GM18499 (cell line): ENCODE results near the gene HOXC4.
"Not testable (repeated sequence)": the region's sequence is repeated elsewhere in the genome, so short reads cannot be mapped to it uniquely, and the experiment has no call there.

Experiments
- ATAC-seq: cut with Tn5 transposase; IDR thresholded peaks from one replicate; pipeline ENCODE4 v1.9.1; 2021; ENCODE audit warnings: moderate number of reproducible peaks; ENCODE audit not compliant: insufficient read depth, unreplicated experiment

HOXC4 gene

GRCh38 chr12:54039417-54040147 lies 14.1 kb upstream of the HOXC4 start:
- no peak for ATAC-seq

- no peak for ATAC-seq
Measured at GRCh38 chr12:54040148-54040494, 13.5 kb upstream of the HOXC4 start.

DNA sequence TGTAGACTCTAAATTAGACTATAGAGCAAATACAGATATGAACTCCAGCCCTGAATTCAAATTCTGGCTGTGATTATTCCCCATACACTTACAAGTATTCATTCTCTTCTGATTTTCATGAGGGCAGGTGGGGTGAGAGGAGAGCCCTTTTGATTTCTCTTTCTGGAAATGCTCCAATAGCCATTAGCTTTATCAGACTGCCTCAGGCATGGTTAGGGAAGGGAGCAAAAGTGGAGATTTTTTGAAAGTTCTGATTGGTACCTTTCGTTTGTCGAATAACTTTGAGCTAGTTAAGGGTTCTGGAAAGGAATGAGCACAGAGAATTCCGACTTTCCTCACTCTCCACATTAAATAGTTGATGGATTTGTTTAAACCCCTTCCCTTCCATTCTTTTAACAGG lies 13.0 kb upstream of the HOXC4 start:
- no peak for ATAC-seq

DNA sequence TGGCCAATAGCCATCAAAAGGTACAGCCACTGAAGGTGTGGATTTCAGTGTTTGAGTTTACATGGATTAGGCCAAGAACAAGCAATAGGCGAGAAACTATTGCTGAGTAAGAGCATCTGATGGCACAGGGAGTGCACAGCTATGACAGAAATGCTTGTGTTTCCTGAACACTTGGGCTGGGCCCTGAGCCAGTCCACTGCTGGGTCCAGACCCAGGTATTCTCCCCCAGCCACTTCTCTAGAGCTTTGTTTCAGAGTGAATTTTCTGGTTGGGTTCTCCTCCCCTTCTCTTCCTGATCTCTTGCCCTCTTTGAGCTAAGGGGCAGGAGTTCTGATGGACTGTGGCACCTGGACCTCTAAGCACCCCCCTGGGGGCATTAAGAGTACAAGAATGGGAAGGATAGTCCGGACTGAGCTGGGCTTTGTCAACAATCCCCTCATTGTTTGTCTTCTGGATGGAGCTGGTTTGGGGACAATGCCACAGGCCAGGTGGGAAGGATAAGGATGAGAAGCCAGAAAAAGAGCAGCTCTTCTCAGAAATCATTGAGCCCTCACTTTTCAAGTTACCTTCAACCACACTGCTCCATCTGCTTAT lies 12.4 kb upstream of the HOXC4 start:
- ATAC-seq: no peak

- not testable (repeated sequence) for ATAC-seq
Measured at GRCh38 chr12:54042033-54042432, 11.6 kb upstream of the HOXC4 start.

- ATAC-seq: no peak
Measured at GRCh38 chr12:54042970-54043853, 10.4 kb upstream of the HOXC4 start.

DNA sequence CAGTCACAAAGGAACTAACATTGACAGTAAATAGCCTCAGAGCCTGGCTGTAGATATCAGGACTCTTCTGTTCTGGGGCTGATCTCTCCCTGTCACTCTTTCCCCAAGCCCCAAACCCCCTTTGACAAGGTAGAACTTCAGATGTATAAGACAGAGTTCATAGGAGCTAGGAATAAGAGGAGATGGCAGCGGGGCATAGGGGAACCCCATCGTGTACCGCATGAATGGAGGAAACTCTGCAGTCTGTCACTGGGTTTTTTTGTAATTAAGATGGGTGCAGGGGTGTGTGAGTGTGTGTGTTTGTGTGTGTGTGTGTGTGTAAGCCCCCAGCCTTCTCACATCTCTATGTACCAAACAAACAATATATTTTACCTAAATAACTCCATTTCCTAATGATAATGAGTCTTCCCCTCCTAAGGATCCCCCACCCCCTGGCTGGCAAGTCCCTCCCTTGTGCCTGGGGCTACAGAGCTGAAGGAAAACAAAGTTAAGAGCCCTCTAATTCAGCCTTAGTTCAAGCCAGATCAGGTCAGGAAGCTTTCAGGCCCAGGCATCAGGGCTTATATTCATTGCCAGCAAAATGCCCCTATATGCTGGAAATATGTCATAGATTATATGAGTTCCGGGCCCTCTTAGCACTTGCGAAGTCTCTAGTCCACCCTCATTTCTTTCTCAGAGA lies 9.1 kb upstream of the HOXC4 start:
- no peak for ATAC-seq

DNA sequence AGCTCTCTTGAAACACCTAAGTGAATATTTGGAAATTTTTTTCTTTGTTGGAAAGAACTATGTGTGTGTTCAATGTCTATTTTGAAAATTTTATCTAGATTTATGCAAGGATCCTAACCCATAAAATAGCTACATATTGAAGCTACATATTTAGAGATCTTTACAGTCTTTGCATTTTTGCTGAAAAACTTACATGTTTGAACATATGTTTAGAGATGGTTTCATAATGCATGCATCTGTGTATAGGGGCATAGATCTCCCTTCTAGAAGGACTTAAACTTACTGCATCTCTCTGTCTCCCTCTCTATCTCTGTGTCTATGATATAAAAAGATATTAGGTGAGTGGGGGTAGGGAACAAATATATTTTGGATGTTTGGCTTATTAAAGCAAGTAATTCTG lies 8.2 kb upstream of the HOXC4 start:
- no peak for ATAC-seq

DNA sequence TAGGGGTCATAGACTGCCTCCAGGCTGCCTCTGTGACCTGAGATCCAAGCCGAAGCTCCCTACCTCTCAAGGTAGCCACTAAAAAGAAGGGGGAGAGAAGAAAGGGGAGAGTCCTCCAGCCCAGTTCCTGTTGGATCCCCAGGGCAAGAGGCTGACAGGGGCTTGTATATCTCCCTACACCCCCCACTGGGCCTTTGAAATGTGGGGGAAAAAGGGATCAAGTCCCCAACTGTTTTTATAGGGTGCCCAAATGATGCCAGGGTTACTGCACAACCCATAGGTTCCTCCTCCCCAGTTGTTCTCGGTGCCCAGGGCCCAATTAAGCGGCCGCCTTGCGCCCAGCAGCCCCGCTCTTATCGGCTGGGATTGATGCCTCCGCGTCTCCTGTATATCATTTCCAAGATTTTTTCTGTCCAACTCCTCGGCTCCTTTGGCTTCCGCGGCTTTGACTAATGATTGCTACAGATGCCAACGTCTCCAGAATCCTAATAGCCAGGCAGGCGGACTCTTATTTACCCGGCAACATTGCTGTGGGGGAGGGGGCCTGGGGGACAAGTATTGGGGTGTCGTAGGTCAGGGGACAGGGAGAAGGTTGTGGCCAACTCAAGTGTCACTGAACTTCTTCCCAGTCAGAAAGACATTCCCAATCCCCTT lies 7.6 kb upstream of the HOXC4 start:
- ATAC-seq: no peak

DNA sequence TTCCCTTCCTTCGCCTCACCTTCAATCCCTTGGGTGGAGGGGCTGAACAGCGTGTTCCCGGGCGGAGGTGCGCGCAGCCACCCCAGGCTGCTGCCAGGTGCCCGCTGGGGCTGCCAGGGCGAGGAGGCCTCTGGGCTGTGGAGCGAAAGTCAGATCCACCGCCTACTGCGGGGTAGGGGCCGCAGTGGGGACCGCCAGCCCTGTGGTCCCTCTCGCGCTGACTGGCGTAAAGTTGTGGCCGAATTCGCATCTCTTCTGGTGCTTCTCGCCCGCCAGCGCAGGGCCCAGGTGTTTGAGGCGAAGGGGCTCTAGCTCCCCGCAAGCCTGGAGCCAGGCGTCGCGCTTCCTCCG lies 6.9 kb upstream of the HOXC4 start:
- ATAC-seq: no peak

DNA sequence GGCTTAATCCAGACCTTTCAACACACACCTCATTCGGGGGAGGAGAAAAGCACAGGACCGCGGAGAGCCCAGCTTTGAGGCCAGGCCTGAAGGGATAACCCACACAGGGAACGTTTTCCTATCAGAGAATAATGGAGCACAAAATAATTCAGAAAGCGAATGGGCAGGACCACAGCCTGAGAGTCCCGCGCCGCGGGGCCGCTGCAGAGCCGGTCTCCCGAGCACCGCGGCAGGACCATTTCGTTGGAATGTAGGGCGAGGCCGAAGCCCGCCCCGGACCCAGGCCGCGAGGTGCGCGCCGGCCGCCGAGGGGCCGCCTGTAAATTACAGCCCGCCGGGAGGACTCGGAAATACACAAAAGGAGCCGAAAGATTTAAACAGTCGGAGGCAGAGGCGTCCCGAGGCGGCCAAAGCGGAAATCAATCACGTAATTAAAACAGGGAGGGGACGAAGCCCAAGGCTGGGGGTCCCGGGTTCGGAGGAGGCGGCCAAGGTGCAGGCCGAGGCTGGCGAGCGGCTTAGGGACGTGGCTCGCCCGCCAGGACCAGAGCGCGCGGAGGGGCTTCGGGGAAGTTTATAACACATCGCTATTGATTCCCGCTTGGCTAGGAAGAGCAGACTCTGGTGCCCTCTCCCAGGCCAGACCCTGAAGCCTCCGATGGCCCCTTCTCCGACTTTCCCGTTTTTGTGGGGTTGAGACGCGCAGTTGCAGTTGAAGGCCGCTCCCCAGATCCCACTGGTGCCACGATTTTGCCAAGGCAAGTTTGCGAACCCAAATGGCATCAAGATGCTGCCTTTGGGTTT lies 6.3 kb upstream of the HOXC4 start:
- no peak for ATAC-seq

DNA sequence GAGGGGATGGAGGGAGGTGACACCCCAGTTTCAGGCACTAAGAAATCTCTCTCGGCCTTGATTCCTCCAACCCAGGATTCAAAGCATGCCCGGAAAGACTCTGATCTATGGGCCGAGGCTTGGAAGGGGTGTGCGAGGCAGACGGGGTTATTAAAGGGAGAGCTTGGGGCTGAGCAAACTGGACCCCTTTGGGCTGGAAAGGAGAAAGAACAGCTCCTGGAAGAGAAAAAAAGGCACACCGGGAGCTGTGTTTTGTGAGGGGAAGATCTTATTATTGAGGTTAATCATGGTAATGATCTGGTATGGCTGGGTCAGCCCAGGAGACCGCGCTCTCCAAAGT lies 5.7 kb upstream of the HOXC4 start:
- no peak for ATAC-seq

DNA sequence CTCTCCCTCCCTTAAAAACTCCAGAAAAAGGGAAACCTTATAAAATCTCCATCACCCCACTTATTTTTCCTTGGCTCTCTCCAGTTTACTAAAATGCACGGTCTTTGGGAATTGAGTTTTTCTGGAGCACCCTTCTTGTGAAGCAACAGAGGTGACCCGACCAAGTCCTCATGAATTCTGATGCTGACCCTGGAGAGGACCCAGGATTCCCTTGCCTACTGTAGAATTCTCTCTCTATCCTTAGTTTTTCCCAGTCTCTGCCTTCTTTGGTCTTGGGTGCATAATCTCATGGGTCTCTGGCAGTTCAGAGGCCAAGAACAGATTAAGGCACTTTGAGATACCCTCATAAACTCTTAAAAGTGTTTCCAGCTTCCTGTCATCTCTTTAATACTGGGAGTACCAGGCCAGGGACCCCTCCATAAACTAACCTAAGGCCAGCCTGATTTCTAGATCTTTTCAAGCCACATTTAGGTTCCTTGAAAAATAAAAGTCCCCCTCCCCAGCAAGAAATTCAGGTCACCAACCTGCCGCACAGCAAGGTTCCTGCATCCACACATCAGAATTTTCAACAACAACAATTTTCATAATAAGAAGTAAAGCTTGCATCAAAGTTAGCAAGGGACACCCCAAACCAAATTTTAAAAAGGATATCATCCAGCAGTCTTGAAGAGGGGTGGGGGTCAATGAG lies 5.1 kb upstream of the HOXC4 start:
- ATAC-seq: no peak

- no peak for ATAC-seq
Measured at GRCh38 chr12:54049108-54049507, 4.5 kb upstream of the HOXC4 start.

DNA sequence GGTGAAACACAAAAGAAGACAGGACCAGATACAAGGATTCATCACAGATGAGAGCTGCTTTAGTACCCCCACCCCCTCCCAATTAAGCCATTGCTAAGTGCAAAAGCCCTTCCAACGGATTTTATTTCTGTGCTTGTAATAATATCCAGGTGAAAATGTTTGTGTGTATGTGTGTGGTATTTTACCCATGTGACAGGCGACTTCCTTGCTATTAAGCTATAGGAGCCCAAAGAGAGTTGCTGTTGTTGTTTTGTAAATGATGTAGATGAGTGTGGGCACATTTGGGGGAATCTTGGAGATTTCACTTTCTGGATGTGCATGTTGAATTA lies 3.2 kb upstream of the HOXC4 start:
- ATAC-seq: no peak

DNA sequence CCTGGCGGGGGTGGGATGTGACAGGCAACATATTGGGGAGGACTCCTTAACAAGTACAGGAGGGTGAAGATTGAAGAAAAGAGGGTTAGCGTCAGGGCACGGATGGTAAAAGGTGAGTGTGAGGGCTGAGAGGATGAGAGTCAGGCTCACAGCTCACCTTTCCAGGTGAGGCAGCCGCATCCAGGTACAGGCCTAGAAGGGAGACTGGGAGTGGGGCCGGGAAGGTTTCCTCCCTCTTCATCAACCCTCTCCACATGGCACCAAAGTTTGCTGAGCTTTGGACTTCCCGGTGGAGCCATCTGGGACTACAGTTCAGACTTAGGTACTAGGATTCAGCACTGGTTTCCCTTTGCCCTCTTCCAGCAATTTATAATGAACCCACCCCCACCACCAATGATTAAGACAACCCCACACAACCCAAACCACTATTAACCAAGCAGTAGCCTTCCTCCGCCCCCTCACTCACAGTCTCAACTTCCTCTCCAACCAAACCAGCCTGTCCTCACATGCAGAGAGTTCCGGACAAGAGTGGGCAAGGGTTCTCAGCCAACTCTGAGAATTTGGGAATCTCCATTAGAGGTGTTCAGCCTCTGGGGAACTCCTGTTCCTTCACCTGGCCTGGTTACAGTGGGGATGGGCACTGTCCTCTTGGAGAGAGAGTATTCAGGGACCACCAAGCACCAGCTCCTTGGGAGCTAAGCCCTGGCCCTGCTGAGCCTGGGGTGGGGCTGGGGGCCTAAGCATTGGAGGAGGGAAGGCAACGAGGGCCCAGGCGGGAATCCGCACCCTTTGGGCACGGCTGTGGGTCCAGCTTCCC lies 2.4 kb upstream of the HOXC4 start:
- no peak for ATAC-seq

GRCh38 chr12:54051874-54052437 lies 1.7 kb upstream of the HOXC4 start:
- no peak for ATAC-seq

DNA sequence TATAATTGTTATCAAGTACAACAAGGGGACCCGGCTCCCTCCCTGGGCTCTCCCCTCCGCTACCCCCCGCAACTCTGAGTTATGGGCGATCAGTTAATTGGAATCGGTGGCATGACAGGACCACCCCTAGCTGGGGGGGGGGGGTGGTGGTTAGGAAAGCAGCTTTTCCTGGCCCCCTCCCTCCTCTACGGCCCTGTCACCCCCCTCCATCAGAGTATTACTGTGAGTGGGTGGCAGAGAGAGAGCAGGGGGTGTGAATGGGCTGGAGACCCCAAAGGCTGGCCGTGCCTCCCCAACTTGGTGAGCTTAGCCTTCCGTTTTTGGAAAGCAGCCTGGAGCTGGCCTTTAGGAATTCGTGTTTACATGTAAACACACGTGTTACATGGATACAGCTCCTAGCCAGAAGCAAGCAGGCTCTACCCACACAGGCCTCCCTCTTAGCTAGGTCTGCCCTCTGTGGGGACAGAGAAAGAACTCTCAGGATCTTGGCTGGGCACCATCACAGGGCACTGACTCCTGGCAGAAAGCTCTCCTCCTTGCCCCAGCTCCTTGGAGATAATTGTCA lies 1.1 kb upstream of the HOXC4 start:
- ATAC-seq: no peak
